Breast epithelium (tissue), 4 donors: ENCODE measurements around the gene CAPNS1. TPM values are rescaled to one million over a fixed set of nuclear protein-coding genes. Genes with fewer than 3 reads are reported as not detected.
"Not testable (repeated sequence)": the region's sequence is repeated elsewhere in the genome, so short reads cannot be mapped to it uniquely, and the experiment has no call there.

Source experiments
- DNase-seq, 2 donors: peaks; one replicate each; pipeline ENCODE4 v3.0.0-alpha.2; 2019; ENCODE audit warnings: low spot score in 2 of 2
- H3K27ac ChIP-seq, 2 donors: fragments of 200-600 bp; sonication (generic) in 1 of 2; one replicate each; pipeline ENCODE4 v1.5.1; 2016 to 2019; ENCODE audit warnings: mild to moderate bottlenecking in 1 of 2
- H3K27me3 ChIP-seq, 2 donors: fragments of 200-600 bp; sonication (generic) in 1 of 2; one replicate each; pipeline versions ENCODE4 v1.5.1 to v1.6.0; 2017 to 2019; ENCODE audit warnings: control low read depth in 1 of 2, mild to moderate bottlenecking in 1 of 2
- H3K36me3 ChIP-seq: fragments of 200-600 bp; one replicate; pipeline ENCODE4 v1.5.1; 2019
- H3K4me1 ChIP-seq, 2 donors: fragments of 200-600 bp; sonication (generic); one replicate each; pipeline ENCODE4 v1.5.1; 2016 to 2019; ENCODE audit warnings: control low read depth in 1 of 2
- H3K4me3 ChIP-seq, 3 donors: fragments of 200-600 bp; sonication (generic); 1 replicate in 2 of 3; 2 replicates in 1 of 3; pipeline ENCODE4 v1.5.1; 2016 to 2019; ENCODE audit warnings: mild to moderate bottlenecking in 3 of 3, moderate library complexity in 2 of 3
- H3K9me3 ChIP-seq, 2 donors: fragments of 200-600 bp; sonication (generic) in 1 of 2; one replicate each; pipeline ENCODE4 v1.5.1; 2016 to 2019; ENCODE audit warnings: control low read depth in 1 of 2
- CTCF ChIP-seq, 3 donors: fragments of 450-650 bp; IDR thresholded peaks; one replicate each; pipeline ENCODE4 v1.5.1; 2016 to 2017; ENCODE audit warnings: antibody characterized with exemption in 3 of 3, mild to moderate bottlenecking in 3 of 3, moderate library complexity in 3 of 3
- POLR2A ChIP-seq: fragments of 450-650 bp; IDR thresholded peaks from one replicate; pipeline ENCODE4 v1.6.1; 2016; ENCODE audit warnings: antibody characterized with exemption, mild to moderate bottlenecking, moderate library complexity
- POLR2AphosphoS5 ChIP-seq, 3 donors: sonication (generic); formaldehyde crosslinking; IDR thresholded peaks; one replicate each; pipeline ENCODE4 v1.6.1; 2017; ENCODE audit warnings: antibody characterized with exemption in 3 of 3
- intact Hi-C: fragments of 100-400 bp; cut with DNase I; formaldehyde crosslinking; loops from one replicate; pipeline ENCODE4 v1.15.1; 2023; ENCODE audit warnings: low total_unique reads
- total RNA-seq, 3 donors: library from RNA; depleted of rRNA; stranded (reverse); fragments of >200 nt; gene quantifications; one replicate each; pipeline ENCODE4 v1.1.0, GENCODE V29; 2016

The CAPNS1 gene
- total RNA-seq, 3 donors from 2014 or later, result 144 to 286 (median 200) TPM

DNA sequence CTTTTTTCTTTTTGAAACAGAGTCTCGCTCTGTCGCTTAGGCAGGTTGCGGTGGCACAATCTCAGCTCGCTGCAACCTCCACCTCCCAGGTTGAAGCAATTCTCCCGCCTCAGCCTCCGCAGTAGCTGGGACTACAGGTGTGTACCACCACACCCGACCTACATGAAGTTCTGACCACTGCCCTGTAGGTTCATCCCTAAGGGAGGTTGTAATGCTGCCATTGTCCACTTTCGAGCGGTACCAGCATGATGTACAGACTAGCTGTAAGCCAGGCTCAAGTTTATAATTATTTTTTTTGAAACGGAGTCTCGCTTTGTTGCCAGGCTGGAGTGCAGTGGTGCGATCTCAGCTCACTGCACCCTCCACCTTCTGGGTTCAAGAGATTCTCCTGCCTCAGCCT is 23.9 kb downstream of the CAPNS1 start:
- no peaks in the 10 kb centered on the region for H3K36me3 ChIP-seq
- no peak for TF ChIP-seq POLR2AphosphoS5 (IDR thresholded peaks at IDR 0.05)
- TF ChIP-seq POLR2A, result no peak
- TF ChIP-seq CTCF (IDR thresholded peaks at IDR 0.05), result no peak
- no peak overlapping the region for H3K4me3 ChIP-seq
- DNase-seq, result no peak
- H3K9me3 ChIP-seq, result no peaks in the 10 kb centered on the region
- H3K4me1 ChIP-seq, result no peaks in the 10 kb centered on the region
- no peaks in the 10 kb centered on the region for H3K27me3 ChIP-seq
- H3K27ac ChIP-seq, result no peak overlapping the region
- intact Hi-C loops, result no loop called here

DNA sequence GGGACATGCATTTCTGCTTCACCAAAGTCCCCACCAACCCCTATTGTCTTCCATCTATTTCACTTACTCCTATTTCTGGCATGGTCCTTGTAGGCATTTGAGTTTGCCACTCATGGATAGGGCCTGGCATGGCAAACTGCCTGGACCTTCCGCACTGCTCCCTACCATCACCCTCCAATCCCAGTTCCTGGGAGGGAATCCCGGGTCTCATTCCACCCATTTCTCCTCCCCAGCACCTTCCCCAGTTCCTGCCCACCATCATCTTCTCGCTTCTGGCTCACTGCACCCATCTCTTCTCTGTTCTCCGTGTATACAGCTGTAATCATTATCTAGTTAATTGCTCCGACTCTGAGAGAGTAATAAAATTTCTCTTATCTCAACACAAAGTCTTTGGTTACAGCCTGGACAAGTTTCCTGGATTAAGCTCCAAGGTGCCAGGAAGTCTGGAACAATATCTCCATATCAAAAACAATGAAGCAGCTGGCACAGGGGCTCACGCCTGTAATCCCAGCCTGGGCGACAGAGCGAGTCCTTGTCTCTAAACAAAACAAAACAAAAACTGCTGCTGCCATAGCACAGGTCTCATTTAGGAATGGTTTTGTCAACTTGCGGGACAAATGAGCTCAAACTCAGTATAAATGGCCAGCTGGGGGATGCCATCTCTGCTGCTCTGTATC is 29.4 kb downstream of the CAPNS1 start:
- Histone ChIP-seq H3K36me3 (no peaks in the 10 kb centered on the region), H3K27me3 (no peaks in the 10 kb centered on the region), H3K27ac (peak overlapping the region; percentile 32 to 42), H3K9me3 (no peaks in the 10 kb centered on the region), H3K4me1 (no peaks in the 10 kb centered on the region), H3K4me3 (no peak overlapping the region)
- no peak for DNase-seq
- intact Hi-C loops, result no loop called here
- TF ChIP-seq CTCF (IDR thresholded peaks at IDR 0.05) (no peak), POLR2AphosphoS5 (IDR thresholded peaks at IDR 0.05) (no peak), POLR2A (no peak)

DNA sequence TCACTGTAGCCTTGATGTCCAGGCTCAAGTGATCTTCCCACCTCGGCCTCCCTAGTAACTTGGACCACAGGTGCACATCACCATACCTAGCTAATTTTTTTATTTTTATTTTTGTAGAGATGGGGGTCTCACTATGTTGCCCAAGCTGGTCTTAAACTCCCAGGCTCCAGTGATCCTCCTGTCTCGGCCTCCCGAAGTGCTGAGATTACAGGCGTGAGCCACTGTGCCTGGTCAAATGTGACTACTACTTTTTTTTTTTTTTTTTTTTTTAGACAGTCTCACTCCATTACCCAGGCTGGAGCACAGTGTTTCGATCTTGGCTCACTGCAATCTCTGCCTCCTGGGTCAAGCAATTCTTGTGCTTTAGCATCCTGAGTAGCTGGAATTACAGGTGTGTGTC is 33.0 kb downstream of the CAPNS1 start:
- Histone ChIP-seq H3K4me3 (no peak overlapping the region), H3K27ac (no peak overlapping the region), H3K4me1 (no peaks in the 10 kb centered on the region), H3K9me3 (no peaks in the 10 kb centered on the region), H3K36me3 (no peaks in the 10 kb centered on the region), H3K27me3 (no peaks in the 10 kb centered on the region)
- DNase-seq, result no peak
- TF ChIP-seq CTCF (IDR thresholded peaks at IDR 0.05) (no peak), POLR2A (no peak), POLR2AphosphoS5 (IDR thresholded peaks at IDR 0.05) (no peak)
- intact Hi-C loops, result loop anchor here (10.0 kb wide), 1 partner anchor 48 kb away; no protein-coding TSS in a partner anchor

DNA sequence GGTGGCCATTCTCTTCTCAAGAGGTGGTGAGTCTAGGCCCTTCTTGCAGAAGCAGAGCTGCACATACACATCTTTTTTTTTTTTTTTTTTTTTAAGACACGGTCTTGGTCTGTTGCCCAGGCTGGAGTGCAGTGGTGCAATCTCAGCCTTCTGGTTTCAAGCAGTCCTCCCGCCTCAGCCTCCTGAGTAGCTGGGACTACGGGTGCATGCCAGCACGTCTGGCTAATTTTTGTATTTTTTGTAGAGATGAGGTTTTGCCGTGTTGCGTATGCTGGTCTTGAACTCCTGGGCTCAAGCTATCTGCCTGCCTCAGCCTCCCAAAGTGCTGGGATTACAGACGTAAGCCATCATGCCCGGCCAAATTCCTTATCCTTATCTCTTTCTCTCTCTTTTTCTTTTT is 34.0 kb downstream of the CAPNS1 start:
- intact Hi-C loops, result loop anchor here (10.0 kb wide), 1 partner anchor 49 kb away; no protein-coding TSS in a partner anchor

DNA sequence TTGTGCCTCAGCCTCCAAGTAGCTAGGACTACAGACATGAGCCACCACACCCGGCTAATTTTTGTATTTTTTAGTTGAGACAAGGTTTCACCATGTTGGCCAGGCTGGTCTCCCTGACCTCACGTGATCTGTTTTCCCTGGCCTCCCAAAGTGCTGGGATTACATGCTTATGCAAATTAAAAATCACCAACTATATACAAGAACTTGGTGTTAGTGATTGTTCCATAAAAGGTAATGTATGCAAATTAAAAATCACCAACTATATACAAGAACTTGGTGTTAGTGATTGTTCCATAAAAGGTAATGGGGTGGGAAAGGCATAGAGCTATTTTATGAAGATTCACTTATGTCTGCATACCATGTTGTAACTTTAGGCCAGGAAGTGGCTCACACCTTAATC is 39.2 kb downstream of the CAPNS1 start:
- not testable (repeated sequence) for H3K4me1 ChIP-seq, H3K9me3 ChIP-seq, H3K27ac ChIP-seq, H3K36me3 ChIP-seq, DNase-seq, H3K4me3 ChIP-seq, H3K27me3 ChIP-seq
- intact Hi-C loops, result loop anchor here (10.0 kb wide), 1 partner anchor 54 kb away; no protein-coding TSS in a partner anchor

More for the DNA sequence above, 34.0 kb downstream of the CAPNS1 start:
- H3K4me1 ChIP-seq, H3K27me3 ChIP-seq, H3K27ac ChIP-seq, H3K9me3 ChIP-seq, DNase-seq, H3K4me3 ChIP-seq, H3K36me3 ChIP-seq: not testable (repeated sequence)

- H3K27me3 ChIP-seq, result no peaks in the 10 kb centered on the region
- intact Hi-C loops, result no loop called here
- H3K9me3 ChIP-seq, result no peaks in the 10 kb centered on the region
- TF ChIP-seq POLR2A (no peak), CTCF (IDR thresholded peaks at IDR 0.05) (no peak), POLR2AphosphoS5 (IDR thresholded peaks at IDR 0.05) (no peak)
- H3K4me1 ChIP-seq, result no peaks in the 10 kb centered on the region
- DNase-seq, result no peak
- no peaks in the 10 kb centered on the region for H3K36me3 ChIP-seq
- H3K4me3 ChIP-seq, result no peak overlapping the region
- no peak overlapping the region for H3K27ac ChIP-seq
Measured at GRCh38 chr19:36182612-36183244, 42.9 kb downstream of the CAPNS1 start.
